Stimulated activated CD4-positive, alpha-beta T cell treated with anti-CD3 and anti-CD28 coated beads, Interleukin-12 subunit alpha, Interleukin-12 subunit beta, amount 100 ng/mL, for 48 hours (primary cell): ENCODE data around the gene LRIG1.

ENCODE experiments used
- DNase-seq, 3 donors: peaks; one replicate each; pipeline ENCODE4 v3.0.0-alpha.2; 2020; ENCODE audit warnings: low read depth in 2 of 3, low spot score in 1 of 3

LRIG1 gene

GRCh38 chr3:66506154-66506553 lies 5.3 kb upstream of the LRIG1 start:
- no peak for DNase-seq

GRCh38 chr3:66504850-66505641 lies 4.2 kb upstream of the LRIG1 start:
- no peak for DNase-seq

GRCh38 chr3:66502981-66503380 lies 2.2 kb upstream of the LRIG1 start:
- no peak for DNase-seq

- DNase-seq = no peak
These were observed 1.5 kb upstream of the LRIG1 start for GRCh38 chr3:66502245-66502874.

- DNase-seq = no peak
These were observed 842 bp upstream of the LRIG1 start for GRCh38 chr3:66501483-66502244.

- DNase-seq = peak in 1 of 3 donors; percentile 36
These were observed 794 bp downstream of the LRIG1 start for GRCh38 chr3:66499881-66500575.

- no peak for DNase-seq
These were observed 1.9 kb downstream of the LRIG1 start for GRCh38 chr3:66498687-66499621.

GRCh38 chr3:66497985-66498671 lies 2.7 kb downstream of the LRIG1 start:
- no peak for DNase-seq

- DNase-seq = no peak
These were observed 3.4 kb downstream of the LRIG1 start for GRCh38 chr3:66497288-66497984.

GRCh38 chr3:66496746-66497145 lies 4.1 kb downstream of the LRIG1 start:
- DNase-seq = no peak

GRCh38 chr3:66496301-66496700 lies 4.5 kb downstream of the LRIG1 start:
- DNase-seq = no peak

GRCh38 chr3:66495668-66496045 lies 5.2 kb downstream of the LRIG1 start:
- DNase-seq = no peak

- no peak for DNase-seq
These were observed 5.7 kb downstream of the LRIG1 start for GRCh38 chr3:66494959-66495667.

- DNase-seq = no peak
These were observed 7.2 kb downstream of the LRIG1 start for GRCh38 chr3:66493458-66494099.

GRCh38 chr3:66492672-66493071 lies 8.2 kb downstream of the LRIG1 start:
- DNase-seq = no peak

- DNase-seq = no peak
These were observed 8.8 kb downstream of the LRIG1 start for GRCh38 chr3:66492071-66492470.

- no peak for DNase-seq
These were observed 9.8 kb downstream of the LRIG1 start for GRCh38 chr3:66490984-66491383.

GRCh38 chr3:66490214-66490613 lies 10.6 kb downstream of the LRIG1 start:
- no peak for DNase-seq
